Measurements from ENCODE around the gene TRIM25. TPM values are rescaled to one million over a fixed set of nuclear protein-coding genes. Genes with fewer than 3 reads are reported as not detected.

TRIM25 gene
- total and polyA plus RNA-seq, 3 donors from 2014 or later: 38.9 to 76.3 (median 66.4) TPM

DNA sequence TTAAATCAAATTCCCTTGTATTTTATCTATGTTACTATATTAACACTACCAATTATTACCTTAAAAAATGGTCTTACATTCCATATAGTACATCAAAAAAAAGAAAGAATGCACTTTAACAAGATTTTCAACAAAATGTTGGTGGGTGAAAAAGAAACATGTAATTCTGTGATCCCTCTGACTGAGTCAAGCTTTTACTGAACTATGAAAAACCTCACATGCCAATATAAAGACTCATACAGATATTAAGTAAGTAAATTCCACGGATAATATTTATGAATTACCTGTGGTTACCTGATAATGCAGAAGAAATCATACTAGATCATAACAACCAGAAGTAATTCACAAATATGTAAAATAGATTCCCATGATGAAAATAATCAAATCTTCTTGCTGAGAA lies 34.6 kb upstream of the TRIM25 start:
- WGBS, 2 donors: 86 to 96% methylated on average over 1 of the region's 1 CpG
- intact Hi-C loops (cut with DNase I; ENCODE audit: low total_unique reads): loop anchor here (10.0 kb wide), 1 partner anchor 134 kb away; no protein-coding TSS in a partner anchor

DNA sequence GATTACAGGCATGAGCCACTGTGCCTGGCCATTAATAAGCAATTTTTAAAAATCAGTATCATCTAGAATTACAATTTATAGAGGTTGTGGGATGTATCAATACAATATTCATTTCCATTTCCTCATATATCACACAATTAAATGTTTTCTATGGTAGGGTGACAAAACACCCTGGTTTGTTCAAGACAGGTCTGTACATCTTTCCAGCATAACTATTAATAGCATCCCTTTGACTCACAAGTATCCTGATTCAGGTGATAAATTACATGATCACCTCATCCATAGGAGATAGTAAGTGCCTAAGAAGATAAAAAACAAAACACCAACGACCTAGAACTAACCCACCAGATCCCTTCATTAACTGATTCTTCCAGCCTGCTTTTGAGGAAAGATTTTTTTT lies 33.9 kb upstream of the TRIM25 start:
- H3K9me3 ChIP-seq: no peaks in the 10 kb centered on the region
- WGBS, 2 donors: 63 to 73% methylated on average over 1 of the region's 1 CpG
- no peak overlapping the region for H3K27ac ChIP-seq
- no peak for DNase-seq
- TF ChIP-seq, protein P1, sequence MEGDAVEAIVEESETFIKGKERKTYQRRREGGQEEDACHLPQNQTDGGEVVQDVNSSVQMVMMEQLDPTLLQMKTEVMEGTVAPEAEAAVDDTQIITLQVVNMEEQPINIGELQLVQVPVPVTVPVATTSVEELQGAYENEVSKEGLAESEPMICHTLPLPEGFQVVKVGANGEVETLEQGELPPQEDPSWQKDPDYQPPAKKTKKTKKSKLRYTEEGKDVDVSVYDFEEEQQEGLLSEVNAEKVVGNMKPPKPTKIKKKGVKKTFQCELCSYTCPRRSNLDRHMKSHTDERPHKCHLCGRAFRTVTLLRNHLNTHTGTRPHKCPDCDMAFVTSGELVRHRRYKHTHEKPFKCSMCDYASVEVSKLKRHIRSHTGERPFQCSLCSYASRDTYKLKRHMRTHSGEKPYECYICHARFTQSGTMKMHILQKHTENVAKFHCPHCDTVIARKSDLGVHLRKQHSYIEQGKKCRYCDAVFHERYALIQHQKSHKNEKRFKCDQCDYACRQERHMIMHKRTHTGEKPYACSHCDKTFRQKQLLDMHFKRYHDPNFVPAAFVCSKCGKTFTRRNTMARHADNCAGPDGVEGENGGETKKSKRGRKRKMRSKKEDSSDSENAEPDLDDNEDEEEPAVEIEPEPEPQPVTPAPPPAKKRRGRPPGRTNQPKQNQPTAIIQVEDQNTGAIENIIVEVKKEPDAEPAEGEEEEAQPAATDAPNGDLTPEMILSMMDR (IDR thresholded peaks at IDR 0.05): no peak
- TF ChIP-seq POLR2A (IDR thresholded peaks at IDR 0.05): no peak
- H3K36me3 ChIP-seq (ENCODE audit: low read depth, missing control alignments): no peaks in the 10 kb centered on the region
- intact Hi-C loops (cut with DNase I; ENCODE audit: low total_unique reads): loop anchor here (10.0 kb wide), 1 partner anchor 133 kb away; no protein-coding TSS in a partner anchor
- no peaks in the 10 kb centered on the region for H3K4me1 ChIP-seq
- H3K27me3 ChIP-seq: no peaks in the 10 kb centered on the region
- no peak overlapping the region for H3K4me3 ChIP-seq

More for the DNA sequence above, 34.6 kb upstream of the TRIM25 start:
- no peaks in the 10 kb centered on the region for H3K4me1 ChIP-seq
- H3K27me3 ChIP-seq: no peaks in the 10 kb centered on the region
- no peak overlapping the region for H3K27ac ChIP-seq
- no peaks in the 10 kb centered on the region for H3K36me3 ChIP-seq (ENCODE audit: low read depth, missing control alignments)
- TF ChIP-seq, protein P1 (IDR thresholded peaks at IDR 0.05): no peak
- TF ChIP-seq POLR2A (IDR thresholded peaks at IDR 0.05): no peak
- no peaks in the 10 kb centered on the region for H3K9me3 ChIP-seq
- H3K4me3 ChIP-seq: no peak overlapping the region
- no peak for DNase-seq

DNA sequence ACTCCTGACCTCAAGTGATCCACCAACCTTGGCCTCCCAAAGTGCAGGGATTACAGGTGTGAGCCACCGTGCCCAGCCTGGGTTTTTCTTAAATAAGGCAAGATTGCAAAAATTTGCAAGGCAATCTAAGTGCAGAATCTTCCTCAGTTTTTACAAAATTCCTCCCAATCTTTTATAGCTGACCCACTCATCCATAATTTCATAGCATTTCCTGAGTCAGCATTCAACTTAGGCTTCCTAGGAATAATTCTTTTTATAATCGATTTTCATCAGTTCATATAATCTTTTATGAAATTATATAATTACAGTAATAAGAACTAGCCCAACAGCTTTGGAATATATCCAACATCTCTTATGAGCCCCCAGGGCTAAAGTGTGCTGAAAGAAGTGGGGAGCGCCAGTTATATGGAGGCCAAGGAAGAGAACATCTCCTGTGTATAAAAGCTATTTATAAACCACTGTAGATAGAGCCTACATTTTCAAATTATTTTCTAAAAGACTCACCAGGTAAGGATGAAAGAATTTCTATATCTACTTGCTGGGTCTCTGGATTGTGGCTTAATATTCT lies 32.2 kb upstream of the TRIM25 start:
- H3K9me3 ChIP-seq: no peaks in the 10 kb centered on the region
- no peaks in the 10 kb centered on the region for H3K36me3 ChIP-seq (ENCODE audit: low read depth, missing control alignments)
- 85 to 91% methylated on average over 3 of the region's 3 CpGs for WGBS, 2 donors
- no peak for DNase-seq
- no peak for TF ChIP-seq POLR2A (IDR thresholded peaks at IDR 0.05)
- TF ChIP-seq, protein P1 (IDR thresholded peaks at IDR 0.05): no peak
- H3K4me3 ChIP-seq: no peak overlapping the region
- intact Hi-C loops (cut with DNase I; ENCODE audit: low total_unique reads): loop anchor here (10.0 kb wide), 1 partner anchor 131 kb away; no protein-coding TSS in a partner anchor
- H3K27me3 ChIP-seq: no peaks in the 10 kb centered on the region
- no peaks in the 10 kb centered on the region for H3K4me1 ChIP-seq
- H3K27ac ChIP-seq: no peak overlapping the region

DNA sequence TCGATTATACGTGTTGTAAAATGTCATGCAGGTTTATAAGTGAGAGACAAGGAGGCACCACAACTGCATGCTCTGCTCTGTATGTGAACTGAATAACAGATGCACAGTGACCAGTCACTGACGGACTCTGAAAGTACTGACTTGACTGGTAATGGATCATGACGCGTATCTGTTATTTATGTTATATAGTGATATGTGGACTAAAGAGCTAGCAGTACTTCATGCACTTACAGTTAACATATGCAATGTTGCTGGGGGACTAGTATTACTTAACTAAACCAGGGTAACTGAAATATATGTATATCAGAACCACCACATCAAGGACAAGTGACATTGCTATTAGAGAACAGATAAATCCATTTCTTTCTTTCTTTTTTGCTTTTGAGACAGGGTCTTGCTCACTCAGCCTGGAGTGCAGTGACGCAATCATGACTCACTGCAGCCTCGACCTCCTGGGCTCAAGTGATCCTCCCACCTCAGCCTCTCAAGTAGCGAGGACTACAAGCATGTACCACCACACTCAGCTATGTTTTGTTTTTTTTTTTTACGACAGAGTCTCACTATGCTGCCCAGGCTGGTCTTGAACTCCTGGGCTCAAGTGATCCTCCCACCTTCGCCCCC lies 29.8 kb upstream of the TRIM25 start:
- H3K4me1 ChIP-seq: no peaks in the 10 kb centered on the region
- DNase-seq: no peak
- no peaks in the 10 kb centered on the region for H3K27me3 ChIP-seq
- no peaks in the 10 kb centered on the region for H3K9me3 ChIP-seq
- no peak overlapping the region for H3K27ac ChIP-seq
- H3K36me3 ChIP-seq (ENCODE audit: low read depth, missing control alignments): no peaks in the 10 kb centered on the region
- intact Hi-C loops (cut with DNase I; ENCODE audit: low total_unique reads): loop anchor here (10.0 kb wide), 1 partner anchor 129 kb away; no protein-coding TSS in a partner anchor
- H3K4me3 ChIP-seq: no peak overlapping the region
- 88 to 91% methylated on average over 10 of the region's 10 CpGs for WGBS, 2 donors
- no peak for TF ChIP-seq POLR2A (IDR thresholded peaks at IDR 0.05)
- TF ChIP-seq, protein P1 (IDR thresholded peaks at IDR 0.05): no peak
